T-helper 17 cell (primary cell): ENCODE results near the gene DOCK3. TPM values are rescaled to one million over a fixed set of nuclear protein-coding genes. Genes with fewer than 3 reads are reported as not detected.

ENCODE experiments used
- ATAC-seq: fragments of 150-1000 bp; cut with Tn5 transposase; 2 replicates; pipeline ENCODE4 v1.10.0; 2021; ENCODE audit warnings: mild to moderate bottlenecking, moderate library complexity
- DNase-seq, 3 donors: peaks; one replicate each; pipeline versions ENCODE4 v3.0.0 to v3.0.0-alpha.2; 2020 to 2021
- H3K9me3 ChIP-seq: one replicate; pipeline ENCODE4 v1.7.0; 2013; ENCODE audit warnings: low read length, mild to moderate bottlenecking; ENCODE audit not compliant: control insufficient read depth, poor library complexity, severe bottlenecking
- H3K27ac Mint-ChIP-seq: one replicate; pipeline ENCODE4 v1.8.0; 2022; ENCODE audit warnings: mild to moderate bottlenecking, moderate library complexity, mixed read lengths
- H3K27me3 Mint-ChIP-seq: one replicate; pipeline ENCODE4 v1.8.0; 2022; ENCODE audit warnings: mixed read lengths
- H3K36me3 Mint-ChIP-seq: one replicate; pipeline ENCODE4 v1.8.0; 2022; ENCODE audit warnings: low read depth, mixed read lengths
- H3K4me1 Mint-ChIP-seq: one replicate; pipeline ENCODE4 v1.8.0; 2022; ENCODE audit warnings: mild to moderate bottlenecking, mixed read lengths
- H3K4me3 Mint-ChIP-seq: one replicate; pipeline ENCODE4 v1.8.0; 2022; ENCODE audit warnings: mild to moderate bottlenecking, moderate library complexity, mixed read lengths
- total RNA-seq, 4 donors: library from RNA in 2 of 4; stranded (reverse) in 2 of 4; gene quantifications; one replicate each; pipeline ENCODE4 v1.2.3 and lab custom pipeline; 2022 to 2026

The DOCK3 gene
- total RNA-seq, 2 donors from 2014 or later = 1.9 to 3.2 TPM

DNA sequence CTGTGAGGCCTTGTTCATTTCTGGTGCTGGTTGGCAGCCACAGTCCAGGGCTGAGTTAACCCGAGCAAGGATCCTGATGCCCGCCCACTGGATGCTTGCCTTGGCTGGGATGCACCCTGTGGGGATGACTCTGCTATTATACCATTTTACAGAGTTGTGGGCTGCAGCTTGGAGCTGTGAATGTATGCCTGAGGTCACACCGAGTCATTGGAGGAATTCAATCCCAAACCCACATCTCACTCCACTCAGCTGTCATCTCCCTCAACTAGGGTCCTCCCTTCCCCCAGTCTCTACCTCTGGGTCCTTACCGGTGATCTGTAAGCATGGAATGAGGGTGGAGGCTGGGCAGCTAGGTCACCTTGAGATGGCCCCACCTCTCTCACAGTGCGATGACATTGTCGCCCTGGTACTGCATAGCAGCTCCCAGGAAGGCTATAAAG, 35.7 kb upstream of the DOCK3 start:
- DNase-seq = no peak
- H3K9me3 ChIP-seq = no peaks in the 10 kb centered on the region
- H3K4me3 Mint-ChIP-seq = no peak overlapping the region
- H3K36me3 Mint-ChIP-seq = peaks cover 7% of the 10 kb centered on the region
- peak overlapping the region; percentile 29 for H3K27ac Mint-ChIP-seq
- peaks cover 29% of the 10 kb centered on the region for H3K4me1 Mint-ChIP-seq
- ATAC-seq = no peak
- no peaks in the 10 kb centered on the region for H3K27me3 Mint-ChIP-seq

DNA sequence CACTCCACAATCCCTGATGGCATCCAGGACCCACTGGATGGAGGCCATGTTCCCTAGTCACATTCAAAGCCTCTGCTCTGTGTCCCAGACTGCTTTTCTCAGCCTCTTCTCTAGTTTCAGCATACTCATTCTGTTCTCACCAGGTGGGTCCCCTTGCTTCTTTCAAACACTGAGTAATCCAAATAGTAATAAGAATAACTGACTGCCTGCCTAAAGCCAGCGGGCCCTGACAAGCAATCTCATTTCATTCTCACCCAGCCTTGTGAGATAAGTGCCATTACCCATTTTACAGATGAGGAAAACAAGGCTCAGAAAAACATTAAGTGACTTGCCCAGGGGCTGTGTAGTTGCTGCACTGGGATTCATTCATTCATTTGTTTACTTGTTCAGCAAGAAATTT, 32.3 kb upstream of the DOCK3 start:
- H3K9me3 ChIP-seq = no peaks in the 10 kb centered on the region
- peaks cover 14% of the 10 kb centered on the region for H3K4me1 Mint-ChIP-seq
- H3K36me3 Mint-ChIP-seq = peaks cover 10% of the 10 kb centered on the region
- ATAC-seq (no peak), DNase-seq (no peak)
- H3K27me3 Mint-ChIP-seq = no peaks in the 10 kb centered on the region
- no peak overlapping the region for H3K4me3 Mint-ChIP-seq
- H3K27ac Mint-ChIP-seq = no peak overlapping the region

DNA sequence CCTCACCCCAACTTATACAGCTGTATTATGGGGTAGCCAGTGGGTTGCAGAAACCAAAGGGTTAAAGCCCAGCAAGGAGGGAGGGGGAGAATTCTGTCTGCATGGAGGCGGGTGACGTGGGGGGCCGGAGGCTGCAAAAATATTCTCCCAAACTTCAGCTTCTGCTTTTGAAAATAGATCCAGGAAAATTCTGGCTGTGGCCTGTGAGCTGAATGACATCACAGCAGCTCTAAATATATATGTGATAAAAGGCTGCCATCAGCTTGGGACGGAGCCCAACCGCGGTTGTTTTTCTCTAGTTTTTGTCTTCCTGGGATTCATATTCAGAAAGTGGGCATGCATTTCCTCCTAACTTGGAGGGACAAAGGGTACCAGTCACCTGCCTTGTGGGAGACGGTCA, 30.2 kb upstream of the DOCK3 start:
- Mint-ChIP-seq H3K27ac (peak overlapping the region; percentile 61), H3K4me1 (peaks cover 4% of the 10 kb centered on the region), H3K4me3 (no peak overlapping the region), H3K27me3 (no peaks in the 10 kb centered on the region), H3K36me3 (peaks cover 6% of the 10 kb centered on the region)
- no peaks in the 10 kb centered on the region for H3K9me3 ChIP-seq
- no peak for DNase-seq
- ATAC-seq = no peak

DNA sequence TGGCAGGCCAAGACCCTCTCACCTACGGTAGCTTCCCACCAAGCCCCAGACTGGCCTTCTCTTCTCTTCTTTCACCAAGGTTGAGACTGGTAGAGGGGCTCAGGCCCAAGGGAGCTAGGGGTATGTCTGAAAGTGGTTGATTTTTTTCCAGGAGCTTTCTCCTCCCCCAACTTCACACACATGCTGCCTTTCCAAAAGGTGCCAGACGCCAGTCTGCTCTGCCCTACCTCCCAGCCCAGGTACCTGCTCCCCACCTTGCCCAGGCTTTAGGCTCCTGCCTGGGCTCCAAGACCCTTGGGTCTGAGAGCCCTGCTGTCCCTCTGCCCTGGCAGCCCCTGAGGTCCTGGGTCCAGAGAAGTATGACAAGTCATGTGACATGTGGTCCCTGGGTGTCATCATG, 29.3 kb upstream of the DOCK3 start:
- ATAC-seq (no peak), DNase-seq (no peak)
- H3K27me3 Mint-ChIP-seq = no peaks in the 10 kb centered on the region
- H3K36me3 Mint-ChIP-seq = peaks cover 6% of the 10 kb centered on the region
- peak overlapping the region; percentile 43 for H3K27ac Mint-ChIP-seq
- H3K4me1 Mint-ChIP-seq = peaks cover 5% of the 10 kb centered on the region
- H3K4me3 Mint-ChIP-seq = no peak overlapping the region
- no peaks in the 10 kb centered on the region for H3K9me3 ChIP-seq

DNA sequence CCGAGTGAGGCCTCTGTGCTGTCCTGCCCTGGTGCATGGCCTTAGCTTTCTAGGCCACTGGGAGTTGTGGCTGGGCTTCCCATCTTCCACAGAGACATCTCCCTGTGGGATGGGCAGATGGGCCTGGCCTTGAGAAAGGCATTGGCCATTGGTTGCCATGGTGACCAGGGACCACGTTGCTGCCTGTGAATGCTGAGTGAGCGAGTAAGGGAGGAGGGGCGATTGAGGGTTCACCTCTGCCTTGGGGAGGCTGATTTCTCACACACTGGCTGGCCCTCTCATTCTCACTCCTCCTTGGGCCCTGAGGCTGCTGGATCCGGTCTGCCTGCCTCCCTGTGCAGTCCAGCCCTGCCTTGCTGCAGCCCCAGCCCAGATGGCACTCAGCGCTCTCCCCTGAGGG, 26.4 kb upstream of the DOCK3 start:
- H3K9me3 ChIP-seq = no peaks in the 10 kb centered on the region
- no peak for ATAC-seq
- no peak overlapping the region for H3K27ac Mint-ChIP-seq
- no peak for DNase-seq
- H3K27me3 Mint-ChIP-seq = no peaks in the 10 kb centered on the region
- H3K36me3 Mint-ChIP-seq = peaks cover 3% of the 10 kb centered on the region
- no peak overlapping the region for H3K4me3 Mint-ChIP-seq
- H3K4me1 Mint-ChIP-seq = peaks cover 4% of the 10 kb centered on the region

DNA sequence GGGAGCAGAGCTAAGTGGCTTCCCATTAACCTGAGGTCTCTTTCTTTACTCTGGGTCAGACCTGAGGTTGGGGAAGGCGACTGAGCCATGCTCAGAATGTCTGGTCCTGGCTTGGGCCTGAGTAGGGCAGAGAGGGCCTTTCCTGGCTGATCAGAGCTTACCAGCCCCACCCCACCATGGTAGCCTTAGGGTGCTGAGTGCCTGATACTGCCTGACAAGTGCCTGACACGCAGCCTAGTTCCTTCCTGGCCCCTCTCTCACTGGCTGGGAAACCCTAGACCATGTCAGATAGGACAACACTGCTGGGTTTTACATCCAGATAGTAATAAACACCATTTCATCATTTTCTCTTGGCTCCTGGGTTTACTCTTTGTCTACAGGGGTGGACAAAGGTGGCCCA, 25.8 kb upstream of the DOCK3 start:
- peaks cover 4% of the 10 kb centered on the region for H3K4me1 Mint-ChIP-seq
- H3K9me3 ChIP-seq = no peaks in the 10 kb centered on the region
- H3K27me3 Mint-ChIP-seq = no peaks in the 10 kb centered on the region
- H3K27ac Mint-ChIP-seq = no peak overlapping the region
- H3K36me3 Mint-ChIP-seq = peaks cover 3% of the 10 kb centered on the region
- ATAC-seq (no peak), DNase-seq (no peak)
- no peak overlapping the region for H3K4me3 Mint-ChIP-seq

DNA sequence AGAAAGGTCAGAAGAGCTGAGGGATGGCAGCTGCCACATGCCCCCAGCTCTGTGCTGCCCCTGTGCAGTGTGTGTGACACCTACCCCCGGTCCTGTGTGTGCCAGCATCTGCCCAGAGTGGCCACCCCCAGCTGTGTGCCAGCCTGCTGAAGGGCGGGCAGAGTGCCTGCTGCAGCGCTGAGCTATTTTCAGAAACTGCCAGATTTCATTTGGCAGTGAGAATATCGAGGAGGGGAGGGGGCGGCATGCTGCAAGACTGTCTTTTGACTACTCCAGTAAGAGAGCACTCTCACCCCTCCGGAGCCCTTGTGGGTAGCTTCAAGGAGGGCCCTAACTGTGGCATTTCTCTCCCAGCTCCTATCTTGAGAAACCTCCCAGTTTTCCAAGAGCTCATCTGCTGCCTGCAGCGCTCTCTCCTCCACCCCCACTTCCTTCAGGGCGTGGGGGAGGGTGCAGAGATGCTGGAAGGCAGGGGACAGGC, 25.2 kb upstream of the DOCK3 start:
- Mint-ChIP-seq H3K36me3 (peaks cover under 1% of the 10 kb centered on the region), H3K4me3 (no peak overlapping the region), H3K4me1 (peaks cover 4% of the 10 kb centered on the region), H3K27ac (peak overlapping the region; percentile 81), H3K27me3 (no peaks in the 10 kb centered on the region)
- ATAC-seq = no peak
- no peak for DNase-seq
- no peaks in the 10 kb centered on the region for H3K9me3 ChIP-seq

DNA sequence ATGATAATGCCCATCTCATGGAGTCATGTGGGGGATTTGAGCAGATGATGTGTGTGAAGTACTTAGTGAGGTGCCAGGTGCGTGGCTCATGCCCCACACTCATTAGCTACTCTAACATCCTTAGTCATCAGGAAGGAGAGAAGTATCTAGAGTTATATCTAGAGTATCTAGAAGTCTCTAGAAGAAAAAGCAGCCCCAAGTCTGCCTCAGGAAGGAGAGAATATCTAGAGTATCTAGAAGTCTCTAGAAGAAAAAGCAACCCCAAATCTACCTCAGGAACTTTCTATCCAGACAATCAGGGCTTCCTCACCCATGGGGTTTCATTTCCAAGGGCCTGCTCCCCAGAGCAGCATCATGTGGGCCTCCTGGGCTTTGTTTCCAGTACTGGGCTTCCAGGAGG, 24.7 kb upstream of the DOCK3 start:
- H3K4me3 Mint-ChIP-seq = no peak overlapping the region

DNA sequence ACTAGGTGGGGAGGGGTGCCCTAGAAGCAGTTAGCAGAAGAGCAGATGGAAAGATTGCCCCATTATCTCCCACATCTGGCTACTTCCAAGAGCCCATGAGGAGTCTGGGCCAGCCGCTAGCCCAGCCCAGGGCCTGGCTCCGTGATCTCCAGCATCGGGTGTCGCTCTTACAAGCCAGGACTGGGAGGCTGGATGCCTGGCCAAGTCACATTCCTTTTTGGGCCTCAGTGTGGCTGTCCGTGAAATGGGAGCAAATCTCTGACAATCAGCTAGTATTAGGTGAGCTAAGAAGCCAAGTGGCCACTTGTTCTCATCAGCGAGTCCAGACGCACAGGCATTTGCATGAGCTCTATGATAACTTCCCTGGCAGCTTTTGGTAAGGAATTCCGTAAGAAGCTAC, 23.3 kb upstream of the DOCK3 start:
- no peaks in the 10 kb centered on the region for H3K27me3 Mint-ChIP-seq
- peaks cover 10% of the 10 kb centered on the region for H3K4me1 Mint-ChIP-seq
- H3K4me3 Mint-ChIP-seq = no peak overlapping the region
- no peaks in the 10 kb centered on the region for H3K9me3 ChIP-seq
- H3K27ac Mint-ChIP-seq = peak overlapping the region; percentile 81
- no peak for ATAC-seq
- DNase-seq = no peak
- H3K36me3 Mint-ChIP-seq = no peaks in the 10 kb centered on the region

More for the DNA sequence above, 24.7 kb upstream of the DOCK3 start:
- Mint-ChIP-seq H3K4me1 (peaks cover 9% of the 10 kb centered on the region), H3K27me3 (no peaks in the 10 kb centered on the region), H3K36me3 (no peaks in the 10 kb centered on the region), H3K27ac (peak overlapping the region; percentile 81)
- no peaks in the 10 kb centered on the region for H3K9me3 ChIP-seq
- ATAC-seq (no peak), DNase-seq (no peak)

DNA sequence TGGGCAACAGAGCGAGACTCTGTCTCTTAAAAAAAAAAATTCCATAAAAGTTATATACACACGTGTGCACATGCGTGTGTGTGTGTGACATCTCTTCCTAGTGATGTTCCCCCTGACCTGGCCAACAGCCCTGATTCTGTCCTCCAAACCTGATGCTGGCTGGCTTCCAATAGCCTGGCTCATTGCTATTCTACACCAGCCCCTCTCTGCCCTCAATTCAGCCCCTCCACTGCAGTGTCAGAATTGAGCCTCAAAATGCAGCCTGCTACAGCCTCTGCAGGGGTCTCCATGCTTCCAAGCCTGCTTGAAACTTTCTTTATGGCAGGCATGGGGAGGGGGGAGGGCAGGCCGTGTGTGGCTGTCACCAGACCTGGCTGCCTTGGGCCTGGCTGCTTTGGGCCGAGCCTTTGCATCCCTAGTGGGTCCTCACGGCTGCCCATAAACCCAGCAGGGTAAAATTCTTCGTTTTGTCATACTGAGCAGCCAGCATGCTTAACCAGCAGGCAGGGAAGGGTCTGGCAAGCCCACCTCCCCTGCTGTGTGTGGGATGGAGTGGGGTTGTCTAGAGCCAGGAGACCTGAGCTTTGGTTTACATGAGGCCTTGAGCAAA, 22.7 kb upstream of the DOCK3 start:
- no peaks in the 10 kb centered on the region for H3K9me3 ChIP-seq
- no peaks in the 10 kb centered on the region for H3K27me3 Mint-ChIP-seq
- H3K36me3 Mint-ChIP-seq = no peaks in the 10 kb centered on the region
- DNase-seq (no peak), ATAC-seq (no peak)
- H3K27ac Mint-ChIP-seq = peak overlapping the region; percentile 37
- no peak overlapping the region for H3K4me3 Mint-ChIP-seq
- peaks cover 10% of the 10 kb centered on the region for H3K4me1 Mint-ChIP-seq

DNA sequence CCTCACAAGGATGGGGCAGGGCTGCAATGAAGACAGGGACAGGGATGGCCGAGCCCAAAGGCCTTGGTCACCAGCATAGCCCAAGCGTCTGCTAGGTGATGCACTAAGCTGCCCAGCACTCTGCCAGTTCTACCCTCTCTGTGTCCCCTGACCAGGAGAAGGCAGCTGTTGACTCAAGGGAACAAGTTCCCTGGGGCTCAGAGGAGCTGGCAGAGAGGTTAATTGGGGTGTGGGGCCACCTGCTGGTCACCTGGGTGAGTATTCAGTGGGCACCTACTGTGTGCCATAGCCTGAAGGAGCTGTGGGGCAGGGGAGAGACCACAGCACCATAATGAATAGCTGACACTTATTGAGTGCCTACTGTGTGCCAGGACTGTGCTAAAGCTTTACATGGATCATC, 22.0 kb upstream of the DOCK3 start:
- H3K4me3 Mint-ChIP-seq = no peak overlapping the region
- H3K27me3 Mint-ChIP-seq = no peaks in the 10 kb centered on the region
- peak; percentile 78 for ATAC-seq
- no peaks in the 10 kb centered on the region for H3K9me3 ChIP-seq
- peaks cover 10% of the 10 kb centered on the region for H3K4me1 Mint-ChIP-seq
- H3K27ac Mint-ChIP-seq = peak overlapping the region; percentile 37
- no peaks in the 10 kb centered on the region for H3K36me3 Mint-ChIP-seq
- peak; percentile 22 to 33 (median 24) for DNase-seq

DNA sequence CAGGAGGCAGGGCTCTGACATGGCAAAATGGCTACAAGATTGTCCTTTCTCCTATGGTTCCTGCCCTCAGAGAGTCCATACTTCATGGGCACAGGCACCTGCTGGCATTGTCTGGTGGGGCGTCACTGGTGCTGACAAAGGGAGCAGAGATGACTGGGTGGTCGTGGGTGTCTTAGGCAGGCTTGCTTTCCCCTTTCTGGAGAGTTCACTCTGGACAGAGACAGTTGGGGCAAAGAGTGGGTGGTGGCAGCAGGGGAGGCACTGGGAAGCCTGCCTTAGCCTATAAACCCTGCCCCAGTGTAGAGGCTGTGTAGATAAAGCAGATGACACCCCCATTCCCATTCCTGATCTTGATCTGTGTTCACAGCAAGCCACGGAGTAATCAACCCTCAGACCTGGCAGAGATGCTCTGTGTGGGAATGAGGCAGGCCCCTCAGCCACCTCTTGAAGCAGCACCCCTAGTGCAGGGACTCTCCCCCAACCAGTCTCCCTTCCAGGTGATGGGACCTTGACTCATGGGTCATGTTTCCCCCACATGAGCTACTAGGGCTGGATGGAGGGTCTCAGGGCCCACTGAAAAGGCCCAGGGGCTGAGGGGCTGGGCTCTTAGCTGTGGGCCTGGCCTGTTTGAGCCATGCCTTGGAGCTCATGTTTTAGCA, 20.7 kb upstream of the DOCK3 start:
- Mint-ChIP-seq H3K36me3 (no peaks in the 10 kb centered on the region), H3K27me3 (no peaks in the 10 kb centered on the region), H3K4me3 (no peak overlapping the region), H3K27ac (no peak overlapping the region), H3K4me1 (peaks cover 13% of the 10 kb centered on the region)
- ATAC-seq (no peak), DNase-seq (no peak)
- no peaks in the 10 kb centered on the region for H3K9me3 ChIP-seq

DNA sequence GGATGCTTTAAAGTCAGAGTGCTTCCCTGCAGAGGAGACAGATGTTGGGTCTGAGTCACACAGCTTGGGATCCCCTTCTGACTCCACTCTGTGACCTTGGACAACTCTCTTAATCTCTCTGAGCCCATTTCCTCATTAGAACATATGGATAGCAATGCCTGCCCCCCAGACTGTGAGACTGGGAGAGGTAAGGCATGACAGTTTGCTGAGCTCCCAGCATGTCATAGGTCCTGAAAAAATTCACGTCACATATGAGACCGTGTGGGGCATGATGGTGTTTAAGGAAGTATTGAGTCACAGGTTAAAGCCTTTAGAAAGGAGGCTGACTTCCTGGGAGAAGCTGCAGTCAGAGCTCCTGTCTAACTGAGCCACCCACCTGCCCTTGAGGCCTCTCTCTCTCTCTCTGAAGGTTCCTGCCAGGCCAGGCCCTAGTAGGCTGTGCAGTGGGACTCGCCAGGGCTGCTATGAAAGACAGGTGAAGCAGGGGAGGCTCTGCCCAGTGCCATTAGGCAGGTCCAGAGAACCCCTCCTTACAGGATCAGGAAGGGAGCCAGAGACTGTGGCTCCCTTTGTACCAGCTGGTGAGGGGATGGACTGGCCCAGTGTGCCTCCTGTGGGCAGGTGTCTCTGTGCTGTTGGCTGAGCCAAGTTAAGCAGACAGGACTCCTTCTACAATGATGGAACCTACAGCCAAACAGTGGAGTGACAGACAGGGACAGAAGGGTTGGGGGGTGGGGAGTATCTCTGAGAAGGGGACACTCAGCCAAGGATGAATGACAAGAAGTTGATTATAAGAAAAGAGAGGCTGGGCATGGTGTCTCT, 19.5 kb upstream of the DOCK3 start:
- H3K4me3 Mint-ChIP-seq = no peak overlapping the region
- ATAC-seq (no peak), DNase-seq (no peak)
- no peaks in the 10 kb centered on the region for H3K36me3 Mint-ChIP-seq
- H3K27ac Mint-ChIP-seq = peak overlapping the region; percentile 11
- H3K27me3 Mint-ChIP-seq = no peaks in the 10 kb centered on the region
- peaks cover 13% of the 10 kb centered on the region for H3K4me1 Mint-ChIP-seq
- H3K9me3 ChIP-seq = no peaks in the 10 kb centered on the region
